GM23248 (cell line): Measurements from ENCODE around the gene C18orf63. TPM values are rescaled to one million over a fixed set of nuclear protein-coding genes. Genes with fewer than 3 reads are reported as not detected.
"Not testable (repeated sequence)": the region's sequence is repeated elsewhere in the genome, so short reads cannot be mapped to it uniquely, and the experiment has no call there.

Experiments used
- DNase-seq: peaks from one replicate; pipeline ENCODE4 v3.0.0-alpha.2; 2015
- H2AFZ ChIP-seq: fragments of 200-600 bp; sonication (generic); 2 replicates; pipeline ENCODE4 v1.6.1; 2016; ENCODE audit warnings: antibody characterized with exemption
- H3F3A ChIP-seq: fragments of 200-600 bp; sonication (generic); 2 replicates; pipeline ENCODE4 v1.6.1; 2016; ENCODE audit warnings: mild to moderate bottlenecking, antibody characterized with exemption, mixed run types; ENCODE audit not compliant: insufficient read depth
- H3K27ac ChIP-seq: fragments of 200-600 bp; sonication (generic); 2 replicates; pipeline ENCODE4 v1.5.1; 2016; ENCODE audit warnings: mild to moderate bottlenecking
- H3K27me3 ChIP-seq: fragments of 200-600 bp; sonication (generic); replicated peaks from 2 replicates; pipeline ENCODE4 v1.6.1; 2016; ENCODE audit warnings: mild to moderate bottlenecking; ENCODE audit not compliant: insufficient read depth
- H3K36me3 ChIP-seq: fragments of 200-600 bp; sonication (generic); 2 replicates; pipeline ENCODE4 v1.6.1; 2016; ENCODE audit warnings: low read depth, mild to moderate bottlenecking
- H3K4me1 ChIP-seq: fragments of 200-600 bp; sonication (generic); 2 replicates; pipeline ENCODE4 v1.6.1; 2016; ENCODE audit warnings: mild to moderate bottlenecking; ENCODE audit not compliant: insufficient read depth
- H3K4me2 ChIP-seq: fragments of 200-600 bp; sonication (generic); one replicate; pipeline ENCODE4 v1.6.1; 2016; ENCODE audit warnings: mild to moderate bottlenecking; ENCODE audit not compliant: unreplicated experiment
- H3K4me3 ChIP-seq: fragments of 200-600 bp; sonication (generic); 2 replicates; pipeline ENCODE4 v1.5.1; 2016; ENCODE audit warnings: mild to moderate bottlenecking
- H3K79me2 ChIP-seq: fragments of 200-600 bp; sonication (generic); 2 replicates; pipeline ENCODE4 v1.6.1; 2016; ENCODE audit warnings: mild to moderate bottlenecking; ENCODE audit not compliant: insufficient read depth
- H3K9ac ChIP-seq: fragments of 200-600 bp; sonication (generic); 2 replicates; pipeline ENCODE4 v1.6.1; 2016; ENCODE audit warnings: mild to moderate bottlenecking
- H3K9me2 ChIP-seq: fragments of 200-600 bp; sonication (generic); 2 replicates; pipeline ENCODE4 v1.6.1; 2016; ENCODE audit warnings: mixed run types, mild to moderate bottlenecking, moderate library complexity; ENCODE audit not compliant: insufficient read depth
- H3K9me3 ChIP-seq: fragments of 200-600 bp; sonication (generic); one replicate; pipeline ENCODE4 v1.6.1; 2017; ENCODE audit warnings: low read depth
- H4K20me1 ChIP-seq: fragments of 200-600 bp; sonication (generic); 2 replicates; pipeline ENCODE4 v1.6.0; 2016; ENCODE audit not compliant: insufficient read depth
- EZH2 ChIP-seq: fragments of 200-600 bp; sonication (generic); IDR thresholded peaks from 2 replicates; pipeline ENCODE4 v1.6.1; 2018; ENCODE audit warnings: antibody characterized with exemption, mild to moderate bottlenecking; ENCODE audit not compliant: insufficient read depth, poor library complexity, severe bottlenecking
- EZH2phosphoT487 ChIP-seq: fragments of 200-600 bp; sonication (generic); IDR thresholded peaks from 2 replicates; pipeline ENCODE4 v1.6.1; 2018; ENCODE audit warnings: antibody characterized with exemption, moderate library complexity, mild to moderate bottlenecking, low read depth; ENCODE audit not compliant: insufficient read depth
- WGBS, 2 experiments: methylation state at CpG; one replicate each; pipeline ENCODE4 v1.1.6; 2015 to 2017; ENCODE audit warnings: low lambda C conversion rate in 2 of 2, low coverage in 1 of 2; ENCODE audit errors: missing lambda C conversion rate in 2 of 2; 5-methylcytosine and 5-hydroxymethylcytosine counted together
- in situ Hi-C: fragments of 300-500 bp; cut with MboI; formaldehyde crosslinking; loops from 2 replicates; pipeline ENCODE4 v1.15.0; 2020
- polyA plus RNA-seq: library from polyadenylated mRNA; unstranded; fragments of >200 nt; fragmentation: Nextera tagmentation; extraction: Ambion mirVana; gene quantifications from 2 replicates; pipeline ENCODE4 v1.2.1, GENCODE V29; 2016
- total RNA-seq: library from RNA; depleted of rRNA; stranded (reverse); fragments of >200 nt; shearing (Covaris generic); gene quantifications from 2 replicates; pipeline ENCODE4 v1.2.3, GENCODE V29; 2014

The C18orf63 gene
- total and polyA plus RNA-seq, 2 experiments from 2014 or later = not detected

- H4K20me1 ChIP-seq = no peaks in the 10 kb centered on the region
- H3F3A ChIP-seq = peaks cover 12% of the 10 kb centered on the region
- H3K36me3 ChIP-seq = no peaks in the 10 kb centered on the region
- no peaks in the 10 kb centered on the region for H3K27me3 ChIP-seq
- H3K4me1 ChIP-seq = peaks cover 18% of the 10 kb centered on the region
- no peak overlapping the region for H3K9ac ChIP-seq
- no peaks in the 10 kb centered on the region for H3K9me3 ChIP-seq
- H3K79me2 ChIP-seq = no peaks in the 10 kb centered on the region
- peak; percentile 77; the same call in 1 of the 2 replicates for TF ChIP-seq EZH2phosphoT487
- TF ChIP-seq EZH2 = no peak
- in situ Hi-C loops = no loop called here
- no peaks in the 10 kb centered on the region for H3K9me2 ChIP-seq
- peak; percentile 86 for DNase-seq
- H2AFZ ChIP-seq = no peak overlapping the region
- H3K27ac ChIP-seq = peak overlapping the region; percentile 28; the same call in 1 of the 2 replicates
- no peak overlapping the region for H3K4me3 ChIP-seq
- 81 to 83% methylated on average over 29 of the region's 29 CpGs for WGBS, 2 experiments
- H3K4me2 ChIP-seq = peak overlapping the region; percentile 45
Measured at GRCh38 chr18:74316257-74317170, 875 bp downstream of the C18orf63 start.

GRCh38 chr18:74326231-74326630 is 10.6 kb downstream of the C18orf63 start:
- H3K27ac ChIP-seq = no peak overlapping the region
- WGBS, 2 experiments = 86 to 89% methylated on average over 2 of the region's 2 CpGs

GRCh38 chr18:74326791-74327190 is 11.2 kb downstream of the C18orf63 start:
- in situ Hi-C loops = loop anchor here (25.0 kb wide), 2 partner anchors 464 to 1564 kb away; no protein-coding TSS in a partner anchor
- 93 to 99% methylated on average over 3 of the region's 3 CpGs for WGBS, 2 experiments

More at GRCh38 chr18:74326231-74326630, 10.6 kb downstream of the C18orf63 start:
- Histone ChIP-seq H3K79me2 (no peaks in the 10 kb centered on the region), H3K4me1 (0 out of 2 replicates have a peak, but pooled peaks cover 3% of the 10 kb centered on the region), H3K4me2 (no peak overlapping the region), H3K9me2 (no peaks in the 10 kb centered on the region), H4K20me1 (no peaks in the 10 kb centered on the region), H3K4me3 (no peak overlapping the region), H3K9ac (no peak overlapping the region), H3K27me3 (no peaks in the 10 kb centered on the region), H2AFZ (no peak overlapping the region), H3K9me3 (no peaks in the 10 kb centered on the region), H3K36me3 (no peaks in the 10 kb centered on the region), H3F3A (no peaks in the 10 kb centered on the region)
- in situ Hi-C loops = loop anchor here (25.0 kb wide), 2 partner anchors 464 to 1564 kb away; no protein-coding TSS in a partner anchor
- no peak for DNase-seq
- TF ChIP-seq EZH2 (no peak), EZH2phosphoT487 (no peak)

GRCh38 chr18:74328206-74328605 is 12.6 kb downstream of the C18orf63 start:
- Histone ChIP-seq H2AFZ (no peak overlapping the region), H3K27me3 (no peaks in the 10 kb centered on the region), H3K4me2 (no peak overlapping the region), H3K9me2 (no peaks in the 10 kb centered on the region), H3K79me2 (no peaks in the 10 kb centered on the region), H4K20me1 (no peaks in the 10 kb centered on the region), H3K4me3 (no peak overlapping the region), H3F3A (peaks cover 5% of the 10 kb centered on the region; the same call in 1 of the 2 replicates), H3K36me3 (no peaks in the 10 kb centered on the region), H3K4me1 (0 out of 2 replicates have a peak, but pooled peaks cover 3% of the 10 kb centered on the region), H3K27ac (no peak overlapping the region), H3K9ac (no peak overlapping the region), H3K9me3 (no peaks in the 10 kb centered on the region)
- DNase-seq = peak; percentile 14
- TF ChIP-seq EZH2 (no peak), EZH2phosphoT487 (no peak)
- WGBS, 2 experiments = 48 to 52% methylated on average over 2 of the region's 2 CpGs
- in situ Hi-C loops = loop anchor here (25.0 kb wide), 2 partner anchors 466 to 1566 kb away; no protein-coding TSS in a partner anchor

More at GRCh38 chr18:74326791-74327190, 11.2 kb downstream of the C18orf63 start:
- H3K9me3 ChIP-seq, H3K4me3 ChIP-seq, H3K27me3 ChIP-seq, H3K4me1 ChIP-seq, H3F3A ChIP-seq, H4K20me1 ChIP-seq, H3K4me2 ChIP-seq, H3K27ac ChIP-seq, H3K79me2 ChIP-seq, H3K9ac ChIP-seq, H3K36me3 ChIP-seq, DNase-seq, H3K9me2 ChIP-seq, H2AFZ ChIP-seq: not testable (repeated sequence)
